ENCODE measurements around the gene STPG2. TPM values are rescaled to one million over a fixed set of nuclear protein-coding genes. Genes with fewer than 3 reads are reported as not detected.

The STPG2 gene
- total and polyA plus RNA-seq, 2 donors (not counting 1 experiment from before 2014, with no cell fraction given) = 0.13 to 0.49 TPM

DNA sequence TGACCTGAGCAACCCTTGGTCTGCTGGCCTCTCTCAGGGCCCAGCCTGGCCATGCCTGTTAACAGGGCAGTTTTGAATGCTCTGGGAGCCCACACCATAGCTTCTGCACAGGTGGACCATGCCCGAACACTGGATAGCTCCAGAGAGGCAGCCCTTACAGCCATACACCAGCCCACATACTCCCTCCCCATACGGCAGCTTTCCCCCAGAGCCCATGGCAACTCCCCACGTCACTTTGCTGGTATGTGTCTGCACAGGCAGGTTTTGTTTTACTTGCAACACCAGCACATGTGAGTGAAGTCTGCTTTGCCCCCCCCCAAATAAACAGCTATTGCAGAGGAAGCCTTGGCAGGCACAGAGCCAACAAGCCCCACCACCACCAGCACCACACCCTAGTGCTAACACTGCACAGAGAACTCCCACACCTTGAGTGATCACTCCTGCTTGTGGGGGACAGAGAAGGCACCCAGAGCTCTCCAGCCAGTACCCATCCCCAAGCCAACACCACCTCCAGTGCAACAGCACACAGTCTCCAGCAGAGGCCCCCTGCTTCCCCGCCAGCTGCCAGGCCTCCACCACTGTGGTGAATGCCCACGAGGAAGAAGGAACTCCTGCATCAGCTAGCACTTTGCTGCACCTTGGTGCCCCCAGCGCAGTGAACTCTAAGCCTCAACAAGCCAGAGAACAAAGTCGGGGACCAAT is 87.3 kb downstream of the STPG2 start:
- Histone ChIP-seq H3K79me2 (ENCODE audit: control insufficient read depth, insufficient read depth, low read length) (no peaks in the 10 kb centered on the region), H3K36me3 (replicated peaks in 1 of 2; ENCODE audit: control extremely low read depth in 1 of 2, control insufficient read depth in 1 of 2, extremely low read depth in 1 of 2, insufficient read depth in 2 of 2, low read length in 1 of 2) (no peaks in the 10 kb centered on the region), H2AFZ (ENCODE audit: insufficient read depth, low read depth, low read length, poor library complexity, severe bottlenecking) (no peak overlapping the region), H4K20me1 (ENCODE audit: control insufficient read depth, insufficient read depth, low read length, poor library complexity, severe bottlenecking) (no peaks in the 10 kb centered on the region), H3K27me3 (replicated peaks in 1 of 4; ENCODE audit: control extremely low read depth in 1 of 4, control insufficient read depth in 3 of 4, insufficient read depth in 4 of 4, low read length in 3 of 4) (no peaks in the 10 kb centered on the region), H3K4me2 (replicated peaks; ENCODE audit: low read depth, low read length, poor library complexity, severe bottlenecking) (no peak overlapping the region), H3K9me3 (ENCODE audit: control extremely low read depth in 1 of 3, control insufficient read depth in 2 of 3, insufficient read depth in 1 of 3, low read length in 2 of 3) (peaks cover 0 to 9% (median 2%) of the 10 kb centered on the region in 3 donors), H3K4me3 (ENCODE audit: control extremely low read depth in 1 of 5, extremely low read depth in 1 of 5, insufficient read depth in 1 of 5, low read depth in 2 of 5, low read length in 4 of 5) (no peak overlapping the region), H3K4me1 (ENCODE audit: control insufficient read depth in 2 of 2, insufficient read depth in 2 of 2, low read length in 2 of 2) (no peaks in the 10 kb centered on the region), H3K27ac (ENCODE audit: low read length in 2 of 2) (no peak overlapping the region), H3K9ac (ENCODE audit: low read length) (no peak overlapping the region)
- ChIA-PET CTCF (no interaction called here), POLR2A (no interaction called here)
- DNase-seq (no peak), ATAC-seq (ENCODE audit: low read depth) (no peak)
- Mint-ChIP-seq H3K4me3 (no peak overlapping the region), H3K4me1 (no peaks in the 10 kb centered on the region), H3K27me3 (no peaks in the 10 kb centered on the region), H3K27ac (no peak overlapping the region), H3K9me3 (ENCODE audit: insufficient read depth) (peaks cover 11% of the 10 kb centered on the region)
- intact Hi-C loops (cut with micrococcal nuclease) = no loop called here
- TF ChIP-seq EZH2 (IDR thresholded peaks at IDR 0.05; ENCODE audit: borderline replicate concordance, insufficient read depth, low read depth, low read length, poor library complexity, severe bottlenecking) = no peak
- TF ChIP-seq, protein P1, sequence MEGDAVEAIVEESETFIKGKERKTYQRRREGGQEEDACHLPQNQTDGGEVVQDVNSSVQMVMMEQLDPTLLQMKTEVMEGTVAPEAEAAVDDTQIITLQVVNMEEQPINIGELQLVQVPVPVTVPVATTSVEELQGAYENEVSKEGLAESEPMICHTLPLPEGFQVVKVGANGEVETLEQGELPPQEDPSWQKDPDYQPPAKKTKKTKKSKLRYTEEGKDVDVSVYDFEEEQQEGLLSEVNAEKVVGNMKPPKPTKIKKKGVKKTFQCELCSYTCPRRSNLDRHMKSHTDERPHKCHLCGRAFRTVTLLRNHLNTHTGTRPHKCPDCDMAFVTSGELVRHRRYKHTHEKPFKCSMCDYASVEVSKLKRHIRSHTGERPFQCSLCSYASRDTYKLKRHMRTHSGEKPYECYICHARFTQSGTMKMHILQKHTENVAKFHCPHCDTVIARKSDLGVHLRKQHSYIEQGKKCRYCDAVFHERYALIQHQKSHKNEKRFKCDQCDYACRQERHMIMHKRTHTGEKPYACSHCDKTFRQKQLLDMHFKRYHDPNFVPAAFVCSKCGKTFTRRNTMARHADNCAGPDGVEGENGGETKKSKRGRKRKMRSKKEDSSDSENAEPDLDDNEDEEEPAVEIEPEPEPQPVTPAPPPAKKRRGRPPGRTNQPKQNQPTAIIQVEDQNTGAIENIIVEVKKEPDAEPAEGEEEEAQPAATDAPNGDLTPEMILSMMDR (IDR thresholded peaks at IDR 0.05) = no peak
- WGBS (ENCODE audit: insufficient coverage) = 88% methylated on average over 7 of the region's 7 CpGs

- Histone ChIP-seq H3K79me2 (ENCODE audit: control insufficient read depth, insufficient read depth, low read length) (no peaks in the 10 kb centered on the region), H3K9ac (ENCODE audit: low read length) (no peak overlapping the region), H3K9me3 (ENCODE audit: control extremely low read depth in 1 of 3, control insufficient read depth in 2 of 3, insufficient read depth in 1 of 3, low read length in 2 of 3) (peaks cover 0 to 2% (median 0%) of the 10 kb centered on the region in 3 donors), H3K27ac (ENCODE audit: low read length in 2 of 2) (no peak overlapping the region), H4K20me1 (ENCODE audit: control insufficient read depth, insufficient read depth, low read length, poor library complexity, severe bottlenecking) (no peaks in the 10 kb centered on the region), H3K36me3 (replicated peaks in 1 of 2; ENCODE audit: control extremely low read depth in 1 of 2, control insufficient read depth in 1 of 2, extremely low read depth in 1 of 2, insufficient read depth in 2 of 2, low read length in 1 of 2) (no peaks in the 10 kb centered on the region), H2AFZ (ENCODE audit: insufficient read depth, low read depth, low read length, poor library complexity, severe bottlenecking) (no peak overlapping the region), H3K4me1 (ENCODE audit: control insufficient read depth in 2 of 2, insufficient read depth in 2 of 2, low read length in 2 of 2) (no peaks in the 10 kb centered on the region), H3K4me3 (ENCODE audit: control extremely low read depth in 1 of 5, extremely low read depth in 1 of 5, insufficient read depth in 1 of 5, low read depth in 2 of 5, low read length in 4 of 5) (no peak overlapping the region), H3K27me3 (replicated peaks in 1 of 4; ENCODE audit: control extremely low read depth in 1 of 4, control insufficient read depth in 3 of 4, insufficient read depth in 4 of 4, low read length in 3 of 4) (no peaks in the 10 kb centered on the region), H3K4me2 (replicated peaks; ENCODE audit: low read depth, low read length, poor library complexity, severe bottlenecking) (no peak overlapping the region)
- H3K27ac Mint-ChIP-seq = no peak overlapping the region
- H3K27me3 Mint-ChIP-seq = peaks cover 3% of the 10 kb centered on the region
- WGBS (ENCODE audit: insufficient coverage) = no CpG with 5 or more reads among the region's 1 CpG
- TF ChIP-seq, protein P1 (IDR thresholded peaks at IDR 0.05) = no peak
- no peak for TF ChIP-seq EZH2 (IDR thresholded peaks at IDR 0.05; ENCODE audit: borderline replicate concordance, insufficient read depth, low read depth, low read length, poor library complexity, severe bottlenecking)
- intact Hi-C loops (cut with micrococcal nuclease) = no loop called here
- H3K4me1 Mint-ChIP-seq = no peaks in the 10 kb centered on the region
- POLR2A ChIA-PET = no interaction called here
- DNase-seq = no peak
- peaks cover 2% of the 10 kb centered on the region for H3K9me3 Mint-ChIP-seq (ENCODE audit: insufficient read depth)
- no peak overlapping the region for H3K4me3 Mint-ChIP-seq
- CTCF ChIA-PET = no interaction called here
- no peak for ATAC-seq (ENCODE audit: low read depth)
These were observed 96.6 kb downstream of the STPG2 start for GRCh38 chr4:98046665-98047064.

Data from B cell (primary cell).